ENCODE data around the gene FARP1.

FARP1 gene

GRCh38 chr13:98142380-98143156, at the start of gene FARP1:
FARP1 (plus strand) TSS chr13:98143094; CDS start chr13:98213243, 70,149 bp downstream.
- peak; percentile 66 for DNase-seq

GRCh38 chr13:98094678-98095266, 48.1 kb upstream of the FARP1 start:
- no peak for DNase-seq

GRCh38 chr13:98096059-98096458, 46.8 kb upstream of the FARP1 start:
- DNase-seq, result no peak

GRCh38 chr13:98097749-98098148, 45.1 kb upstream of the FARP1 start:
- DNase-seq, result no peak

GRCh38 chr13:98098516-98098915, 44.4 kb upstream of the FARP1 start:
- no peak for DNase-seq

GRCh38 chr13:98099627-98100026, 43.3 kb upstream of the FARP1 start:
- no peak for DNase-seq

- no peak for DNase-seq
Observed at GRCh38 chr13:98100481-98100880, 42.4 kb upstream of the FARP1 start.

- no peak for DNase-seq
Observed at GRCh38 chr13:98103531-98103930, 39.4 kb upstream of the FARP1 start.

- DNase-seq, result no peak
Observed at GRCh38 chr13:98103942-98104880, 38.7 kb upstream of the FARP1 start.

GRCh38 chr13:98105929-98106336, 37.0 kb upstream of the FARP1 start:
- no peak for DNase-seq

- peak; percentile 13 for DNase-seq
Observed at GRCh38 chr13:98108341-98108740, 34.6 kb upstream of the FARP1 start.

GRCh38 chr13:98109226-98109853, 33.6 kb upstream of the FARP1 start:
- no peak for DNase-seq

GRCh38 chr13:98110749-98111148, 32.1 kb upstream of the FARP1 start:
- no peak for DNase-seq

GRCh38 chr13:98111168-98112098, 31.5 kb upstream of the FARP1 start:
- DNase-seq, result no peak

- no peak for DNase-seq
Observed at GRCh38 chr13:98112456-98112855, 30.4 kb upstream of the FARP1 start.

- DNase-seq, result no peak
Observed at GRCh38 chr13:98118865-98119264, 24.0 kb upstream of the FARP1 start.

GRCh38 chr13:98123176-98123575, 19.7 kb upstream of the FARP1 start:
- no peak for DNase-seq

GRCh38 chr13:98129059-98129746, 13.7 kb upstream of the FARP1 start:
- peak; percentile 8 for DNase-seq

GRCh38 chr13:98133946-98134345, 8.9 kb upstream of the FARP1 start:
- no peak for DNase-seq

- no peak for DNase-seq
Observed at GRCh38 chr13:98134901-98135300, 8.0 kb upstream of the FARP1 start.

GRCh38 chr13:98141091-98141490, 1.8 kb upstream of the FARP1 start:
- no peak for DNase-seq

Data from NCI-H226 (cell line).